HEK293 (cell line): ENCODE measurements around the gene SH3PXD2B.
A peak's percentile ranks its signal among the peaks of the same experiment; 100 is the strongest.

Experiments used
- CTCF ChIA-PET: fragments of 350-600 bp; formaldehyde crosslinking; extraction: SDS; loops from one replicate; lab custom pipeline; 2021; ENCODE audit warnings: antibody characterized with exemption; lab: Yijun Ruan, JAX
- POLR2A ChIA-PET: fragments of 300-600 bp; formaldehyde crosslinking; extraction: SDS; loops from one replicate; lab custom pipeline; 2020; ENCODE audit warnings: antibody characterized with exemption, inconsistent platforms; lab: Yijun Ruan, JAX
- H3K27ac ChIP-seq: fragments of 200-500 bp; sonication (Bioruptor generic); 2 replicates; pipeline ENCODE4 v1.5.1; 2014; ENCODE audit warnings: low read depth, low read length, control low read depth, inconsistent platforms; ENCODE audit errors: extremely low read depth
- H3K36me3 ChIP-seq, 2 experiments: fragments of 200-500 bp in 1 of 2; sonication (Bioruptor generic) in 1 of 2; 1 replicate in 1 of 2; 2 replicates in 1 of 2; pipeline ENCODE4 v1.5.1; 2014 to 2017; ENCODE audit warnings: inconsistent platforms in 2 of 2, low read length in 2 of 2; ENCODE audit not compliant: control insufficient read depth in 2 of 2, insufficient read depth in 1 of 2
- H3K4me1 ChIP-seq: fragments of 200-500 bp; sonication (Bioruptor generic); 2 replicates; pipeline ENCODE4 v1.5.1; 2014; ENCODE audit warnings: mild to moderate bottlenecking, low read length, inconsistent platforms; ENCODE audit not compliant: control insufficient read depth, insufficient read depth
- H3K4me3 ChIP-seq: 2 replicates; pipeline ENCODE4 v1.5.1; 2011; ENCODE audit warnings: low read depth, mild to moderate bottlenecking, control low read depth, low read length, moderate library complexity
- H3K9me3 ChIP-seq: fragments of 200-500 bp; sonication (Bioruptor generic); 2 replicates; pipeline ENCODE4 v1.5.1; 2014; ENCODE audit warnings: low read depth, low read length, inconsistent platforms; ENCODE audit not compliant: control insufficient read depth, insufficient read depth
- GFI1B ChIP-seq: fragments of 450-650 bp; formaldehyde crosslinking; IDR thresholded peaks from 2 replicates; pipeline ENCODE4 v1.5.1; 2016; ENCODE audit warnings: missing biosample characterization, missing genetic modification characterization
- MZF1 ChIP-seq: fragments of 450-650 bp; formaldehyde crosslinking; IDR thresholded peaks from 2 replicates; pipeline ENCODE4 v1.5.1; 2017; ENCODE audit warnings: missing biosample characterization, missing genetic modification characterization, borderline replicate concordance
- PBX3 ChIP-seq: sonication (generic); formaldehyde crosslinking; IDR thresholded peaks from 2 replicates; pipeline ENCODE4 v1.8.1; 2022; ENCODE audit warnings: mild to moderate bottlenecking, moderate library complexity, missing genetic modification reagents
- TRIM28 ChIP-seq: IDR thresholded peaks from 2 replicates; pipeline ENCODE4 v1.6.1; 2011; ENCODE audit warnings: low read length, control low read depth, borderline replicate concordance
- ZBTB20 ChIP-seq: fragments of 450-650 bp; formaldehyde crosslinking; IDR thresholded peaks from 2 replicates; pipeline ENCODE4 v1.5.1; 2016; ENCODE audit warnings: missing biosample characterization, missing genetic modification characterization
- ZNF121 ChIP-seq: fragments of 450-650 bp; formaldehyde crosslinking; IDR thresholded peaks from 2 replicates; pipeline ENCODE4 v1.5.1; 2016; ENCODE audit warnings: missing biosample characterization, missing genetic modification characterization
- ZNF132 ChIP-seq: fragments of 450-650 bp; formaldehyde crosslinking; IDR thresholded peaks from 2 replicates; pipeline ENCODE4 v1.5.1; 2017; ENCODE audit warnings: missing biosample characterization, missing genetic modification characterization, borderline replicate concordance
- ZNF19 ChIP-seq: fragments of 450-650 bp; formaldehyde crosslinking; IDR thresholded peaks from 2 replicates; pipeline ENCODE4; 2016; ENCODE audit warnings: missing biosample characterization, missing genetic modification characterization, low read depth
- ZNF239 ChIP-seq: fragments of 450-650 bp; formaldehyde crosslinking; IDR thresholded peaks from 2 replicates; pipeline ENCODE4 v1.5.1; 2016; ENCODE audit warnings: missing biosample characterization, missing genetic modification characterization
- ZNF324 ChIP-seq: fragments of 450-650 bp; formaldehyde crosslinking; IDR thresholded peaks from 2 replicates; pipeline ENCODE4 v1.5.1; 2016; ENCODE audit warnings: missing biosample characterization, missing genetic modification characterization
- ZNF449 ChIP-seq: fragments of 450-650 bp; formaldehyde crosslinking; IDR thresholded peaks from 2 replicates; pipeline ENCODE4 v1.5.1; 2017; ENCODE audit warnings: missing biosample characterization, mild to moderate bottlenecking, missing genetic modification characterization, moderate library complexity
- ZNF501 ChIP-seq: fragments of 450-650 bp; formaldehyde crosslinking; IDR thresholded peaks from 2 replicates; pipeline ENCODE4 v1.5.1; 2016; ENCODE audit warnings: missing biosample characterization, missing genetic modification characterization
- ZNF530 ChIP-seq: fragments of 450-650 bp; formaldehyde crosslinking; IDR thresholded peaks from 2 replicates; pipeline ENCODE4 v1.5.1; 2016; ENCODE audit warnings: low read depth, missing biosample characterization, missing genetic modification characterization
- ZNF548 ChIP-seq: fragments of 450-650 bp; formaldehyde crosslinking; IDR thresholded peaks from 2 replicates; pipeline ENCODE4 v1.5.1; 2016; ENCODE audit warnings: missing biosample characterization, missing genetic modification characterization
- ZNF549 ChIP-seq: fragments of 450-650 bp; IDR thresholded peaks from 2 replicates; pipeline ENCODE4 v1.5.1; 2018; ENCODE audit warnings: missing biosample characterization, missing genetic modification characterization, mild to moderate bottlenecking, inconsistent platforms, moderate library complexity
- ZNF596 ChIP-seq: fragments of 450-650 bp; IDR thresholded peaks from 2 replicates; pipeline ENCODE4 v1.5.0; 2018; ENCODE audit warnings: missing biosample characterization, mild to moderate bottlenecking, missing genetic modification characterization, moderate library complexity
- ZNF701 ChIP-seq: fragments of 450-650 bp; formaldehyde crosslinking; IDR thresholded peaks from 2 replicates; pipeline ENCODE4 v1.5.1; 2016; ENCODE audit warnings: missing biosample characterization, missing genetic modification characterization
- ZNF704 ChIP-seq: fragments of 450-650 bp; formaldehyde crosslinking; IDR thresholded peaks from 2 replicates; pipeline ENCODE4 v1.5.1; 2016; ENCODE audit warnings: missing biosample characterization, missing genetic modification characterization
- ZNF830 ChIP-seq: fragments of 450-650 bp; IDR thresholded peaks from 2 replicates; pipeline ENCODE4 v1.5.0; 2018; ENCODE audit warnings: missing biosample characterization, missing genetic modification characterization, low read depth, mild to moderate bottlenecking, moderate library complexity
- TF ChIP-seq, protein P1 (sequence below): fragments of 450-650 bp; formaldehyde crosslinking; IDR thresholded peaks from 2 replicates; pipeline ENCODE4 v1.5.1; 2016; ENCODE audit warnings: missing biosample characterization, missing genetic modification characterization
- TF ChIP-seq, protein P2 (sequence below): fragments of 450-650 bp; formaldehyde crosslinking; IDR thresholded peaks from 2 replicates; pipeline ENCODE4 v1.5.1; 2017; ENCODE audit warnings: missing biosample characterization, missing genetic modification characterization

SH3PXD2B gene

DNA sequence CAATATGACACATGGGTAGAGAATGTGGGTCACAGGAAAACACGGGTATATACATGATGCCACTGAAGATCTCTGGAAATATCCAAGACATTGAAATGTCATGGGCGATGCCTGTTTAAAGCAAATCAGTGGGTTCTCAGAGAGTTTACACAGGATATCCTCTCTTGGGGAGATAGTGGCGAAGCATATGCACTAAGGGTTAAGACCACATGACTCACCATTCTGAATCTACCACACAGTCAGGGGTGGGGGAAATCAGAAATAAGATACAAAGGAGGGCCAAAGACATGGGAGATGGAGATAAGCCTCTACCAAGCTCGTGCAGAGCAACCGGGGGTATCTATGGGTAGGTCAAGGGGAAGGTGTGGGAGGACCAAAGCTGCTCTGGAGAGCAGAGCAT is 58.8 kb downstream of the SH3PXD2B start:
- H3K4me1 ChIP-seq: peaks cover 6% of the 10 kb centered on the region; the same call in 1 of the 2 replicates
- POLR2A ChIA-PET: no interaction called here
- H3K4me3 ChIP-seq: no peak overlapping the region
- CTCF ChIA-PET: no interaction called here
- no peak overlapping the region for H3K27ac ChIP-seq
- H3K9me3 ChIP-seq: no peaks in the 10 kb centered on the region
- TF ChIP-seq ZNF324 (tag by site-specific recombination): no peak
- TF ChIP-seq PBX3 (CRISPR knock-in tag): no peak
- no peak for TF ChIP-seq ZNF132
- no peak for TF ChIP-seq ZNF501 (tag by site-specific recombination)
- no peak for TF ChIP-seq ZBTB20
- TF ChIP-seq ZNF239: no peak
- TF ChIP-seq ZNF596 (tag by site-specific recombination): no peak
- TF ChIP-seq, protein P1, sequence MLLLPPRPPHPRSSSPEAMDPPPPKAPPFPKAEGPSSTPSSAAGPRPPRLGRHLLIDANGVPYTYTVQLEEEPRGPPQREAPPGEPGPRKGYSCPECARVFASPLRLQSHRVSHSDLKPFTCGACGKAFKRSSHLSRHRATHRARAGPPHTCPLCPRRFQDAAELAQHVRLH (tag by site-specific recombination): no peak
- no peak for TF ChIP-seq GFI1B (tag by site-specific recombination)
- TF ChIP-seq, protein P2, sequence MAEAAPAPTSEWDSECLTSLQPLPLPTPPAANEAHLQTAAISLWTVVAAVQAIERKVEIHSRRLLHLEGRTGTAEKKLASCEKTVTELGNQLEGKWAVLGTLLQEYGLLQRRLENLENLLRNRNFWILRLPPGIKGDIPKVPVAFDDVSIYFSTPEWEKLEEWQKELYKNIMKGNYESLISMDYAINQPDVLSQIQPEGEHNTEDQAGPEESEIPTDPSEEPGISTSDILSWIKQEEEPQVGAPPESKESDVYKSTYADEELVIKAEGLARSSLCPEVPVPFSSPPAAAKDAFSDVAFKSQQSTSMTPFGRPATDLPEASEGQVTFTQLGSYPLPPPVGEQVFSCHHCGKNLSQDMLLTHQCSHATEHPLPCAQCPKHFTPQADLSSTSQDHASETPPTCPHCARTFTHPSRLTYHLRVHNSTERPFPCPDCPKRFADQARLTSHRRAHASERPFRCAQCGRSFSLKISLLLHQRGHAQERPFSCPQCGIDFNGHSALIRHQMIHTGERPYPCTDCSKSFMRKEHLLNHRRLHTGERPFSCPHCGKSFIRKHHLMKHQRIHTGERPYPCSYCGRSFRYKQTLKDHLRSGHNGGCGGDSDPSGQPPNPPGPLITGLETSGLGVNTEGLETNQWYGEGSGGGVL (tag by site-specific recombination): no peak
- TF ChIP-seq ZNF701: no peak
- no peak for TF ChIP-seq ZNF830 (tag by site-specific recombination)
- TF ChIP-seq ZNF548 (tag by site-specific recombination): no peak
- no peak for TF ChIP-seq ZNF704 (tag by site-specific recombination)
- no peak for TF ChIP-seq TRIM28
- no peak for TF ChIP-seq ZNF449
- no peak for TF ChIP-seq ZNF549 (tag by site-specific recombination)
- no peak for TF ChIP-seq MZF1 (tag by site-specific recombination)
- TF ChIP-seq ZNF19 (tag by site-specific recombination): no peak
- H3K36me3 ChIP-seq: peaks cover 3 to 9% of the 10 kb centered on the region in 2 experiments; a peak in 2 of 3 replicates

- Histone ChIP-seq H3K9me3 (no peaks in the 10 kb centered on the region), H3K4me3 (no peak overlapping the region), H3K4me1 (no peaks in the 10 kb centered on the region), H3K27ac (no peak overlapping the region), H3K36me3 (peaks cover 3 to 10% of the 10 kb centered on the region in 2 experiments; a peak in 2 of 3 replicates)
- ChIA-PET POLR2A (no interaction called here), CTCF (interaction anchor here (0.7 kb wide), 1 partner anchor 332 kb away, joined by 4 read pairs; no protein-coding TSS in a partner anchor)
- TF ChIP-seq ZNF530 (no peak), ZNF121 (peak; percentile 83)
Measured at GRCh38 chr5:172389578-172390112, 64.7 kb downstream of the SH3PXD2B start.
